OCI-LY7 (cell line): ENCODE data around the gene SLC27A6. TPM values are rescaled to one million over a fixed set of nuclear protein-coding genes. Genes with fewer than 3 reads are reported as not detected.

Source experiments
- BruUV-seq: library from RNA; stranded (reverse); fragments of 400-500 nt; replicated peaks from 2 replicates; lab custom pipeline; 2021; lab: Mats Ljungman, UMichigan
- CTCF ChIA-PET: fragments of 300-600 bp; sonication (Branson Sonifier 250); formaldehyde crosslinking; loops from one replicate; lab custom pipeline; 2022; ENCODE audit warnings: antibody characterized with exemption; ENCODE audit not compliant: unreplicated experiment; lab: Charles Lee
- POLR2A ChIA-PET: fragments of 300-600 bp; sonication (Branson Sonifier 250); formaldehyde crosslinking; loops from one replicate; lab custom pipeline; 2022; ENCODE audit warnings: antibody characterized with exemption; lab: Charles Lee
- DNase-seq: peaks from one replicate; pipeline ENCODE4 v3.0.0-alpha.2; 2015; ENCODE audit warnings: low spot score
- H2AFZ ChIP-seq: fragments of 200-600 bp; sonication (generic), shearing (Covaris generic); 2 replicates; pipeline ENCODE4 v1.6.1; 2014; ENCODE audit warnings: mild to moderate bottlenecking, antibody characterized with exemption, low read length, moderate library complexity
- H3K27ac ChIP-seq: fragments of 200-600 bp; sonication (generic); 2 replicates; pipeline ENCODE4 v1.5.1; 2014; ENCODE audit warnings: mixed run types, low read depth, mild to moderate bottlenecking, moderate library complexity, low read length, inconsistent platforms; ENCODE audit not compliant: poor library complexity, severe bottlenecking
- H3K36me3 ChIP-seq: fragments of 200-600 bp; sonication (generic); 2 replicates; pipeline ENCODE4 v1.6.1; 2014; ENCODE audit warnings: mild to moderate bottlenecking, antibody characterized with exemption, low read length, moderate library complexity, mixed read lengths; ENCODE audit not compliant: insufficient read depth
- H3K4me1 ChIP-seq: fragments of 200-600 bp; sonication (generic); 2 replicates; pipeline ENCODE4 v1.5.1; 2014; ENCODE audit warnings: mild to moderate bottlenecking, low read length; ENCODE audit not compliant: insufficient read depth, poor library complexity, severe bottlenecking
- H3K4me2 ChIP-seq: fragments of 200-600 bp; sonication (generic); 2 replicates; pipeline ENCODE4 v1.6.1; 2014; ENCODE audit warnings: mild to moderate bottlenecking, low read length
- H3K4me3 ChIP-seq: fragments of 200-600 bp; sonication (generic); 2 replicates; pipeline ENCODE4 v1.5.1; 2014; ENCODE audit warnings: mild to moderate bottlenecking, low read depth, low read length; ENCODE audit not compliant: poor library complexity, severe bottlenecking
- H3K79me2 ChIP-seq: fragments of 200-600 bp; sonication (generic); 2 replicates; pipeline ENCODE4 v1.6.1; 2016; ENCODE audit warnings: low read depth, mild to moderate bottlenecking, low read length, moderate library complexity, mixed read lengths; ENCODE audit not compliant: insufficient read depth
- H3K9me2 ChIP-seq: fragments of 200-600 bp; sonication (generic); 2 replicates; pipeline ENCODE4 v1.6.1; 2016; ENCODE audit warnings: mild to moderate bottlenecking, low read length, mixed read lengths; ENCODE audit not compliant: insufficient read depth
- H3K9me3 ChIP-seq: fragments of 200-600 bp; sonication (generic); 2 replicates; pipeline ENCODE4 v1.6.1; 2014; ENCODE audit warnings: mild to moderate bottlenecking, mixed run types, low read length, mixed read lengths
- H4K20me1 ChIP-seq: fragments of 200-600 bp; sonication (generic); 2 replicates; pipeline ENCODE4 v1.6.1; 2014; ENCODE audit warnings: mild to moderate bottlenecking, antibody characterized with exemption, low read length, moderate library complexity, mixed read lengths; ENCODE audit not compliant: insufficient read depth
- EZH2phosphoT487 ChIP-seq: fragments of 200-600 bp; sonication (generic); IDR thresholded peaks from 2 replicates; pipeline ENCODE4 v1.6.1; 2018; ENCODE audit warnings: low read depth, borderline replicate concordance, mild to moderate bottlenecking, mixed run types, antibody characterized with exemption, low read length, moderate library complexity, mixed read lengths
- intact Hi-C: fragments of 100-400 bp; cut with micrococcal nuclease; formaldehyde crosslinking; loops from one replicate; pipeline ENCODE4 v1.10.0; 2022; ENCODE audit not compliant: unreplicated experiment
- total RNA-seq, 2 experiments: library from RNA; depleted of rRNA in 1 of 2; stranded (reverse); fragments of >200 nt in 1 of 2; shearing (Covaris generic) in 1 of 2; gene quantifications; 2 replicates each; pipeline ENCODE4 v1.2.3, GENCODE V29; 2014 to 2022
- TF ChIP-seq, protein P1 (sequence below): fragments of 200-600 bp; sonication (generic); conservative IDR thresholded peaks from 2 replicates; pipeline ENCODE4 v1.5.1; 2014; ENCODE audit warnings: mild to moderate bottlenecking, antibody characterized with exemption, low read length, moderate library complexity, mixed read lengths

The SLC27A6 gene
- total RNA-seq, 2 experiments from 2014 or later = not detected

DNA sequence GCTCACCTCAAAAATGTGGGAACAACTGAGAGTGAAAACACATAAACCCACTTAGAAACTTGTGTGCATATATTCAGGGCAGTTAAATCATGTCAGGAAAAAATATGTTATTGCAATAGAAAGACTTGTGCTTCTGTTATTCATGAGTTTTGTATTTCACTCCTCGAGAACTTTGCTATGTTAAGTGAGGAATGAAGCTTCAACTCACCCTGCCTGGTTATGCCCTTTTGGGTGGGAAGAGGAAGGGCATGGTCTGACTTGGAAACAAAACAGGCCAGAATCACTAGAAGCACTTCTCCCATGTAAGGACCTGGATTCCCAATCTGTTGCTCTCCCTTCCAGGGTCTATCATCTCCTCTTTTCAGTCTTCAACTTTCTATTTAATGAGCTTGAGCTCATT, 14.5 kb downstream of the SLC27A6 start:
- Histone ChIP-seq H3K79me2 (no peaks in the 10 kb centered on the region), H3K27ac (no peak overlapping the region), H3K9me3 (no peaks in the 10 kb centered on the region), H2AFZ (no peak overlapping the region), H3K36me3 (no peaks in the 10 kb centered on the region), H3K4me2 (no peak overlapping the region), H3K4me1 (no peaks in the 10 kb centered on the region), H3K4me3 (no peak overlapping the region), H4K20me1 (no peaks in the 10 kb centered on the region), H3K9me2 (no peaks in the 10 kb centered on the region)
- CTCF ChIA-PET = no interaction called here
- no peak for TF ChIP-seq EZH2phosphoT487
- TF ChIP-seq, protein P1, sequence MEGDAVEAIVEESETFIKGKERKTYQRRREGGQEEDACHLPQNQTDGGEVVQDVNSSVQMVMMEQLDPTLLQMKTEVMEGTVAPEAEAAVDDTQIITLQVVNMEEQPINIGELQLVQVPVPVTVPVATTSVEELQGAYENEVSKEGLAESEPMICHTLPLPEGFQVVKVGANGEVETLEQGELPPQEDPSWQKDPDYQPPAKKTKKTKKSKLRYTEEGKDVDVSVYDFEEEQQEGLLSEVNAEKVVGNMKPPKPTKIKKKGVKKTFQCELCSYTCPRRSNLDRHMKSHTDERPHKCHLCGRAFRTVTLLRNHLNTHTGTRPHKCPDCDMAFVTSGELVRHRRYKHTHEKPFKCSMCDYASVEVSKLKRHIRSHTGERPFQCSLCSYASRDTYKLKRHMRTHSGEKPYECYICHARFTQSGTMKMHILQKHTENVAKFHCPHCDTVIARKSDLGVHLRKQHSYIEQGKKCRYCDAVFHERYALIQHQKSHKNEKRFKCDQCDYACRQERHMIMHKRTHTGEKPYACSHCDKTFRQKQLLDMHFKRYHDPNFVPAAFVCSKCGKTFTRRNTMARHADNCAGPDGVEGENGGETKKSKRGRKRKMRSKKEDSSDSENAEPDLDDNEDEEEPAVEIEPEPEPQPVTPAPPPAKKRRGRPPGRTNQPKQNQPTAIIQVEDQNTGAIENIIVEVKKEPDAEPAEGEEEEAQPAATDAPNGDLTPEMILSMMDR = no peak
- no peak for DNase-seq
- intact Hi-C loops = no loop called here
- BruUV-seq = no TSS peak
- POLR2A ChIA-PET = interaction anchor here (0.6 kb wide), 1 partner anchor 809 kb away, joined by 3 read pairs; no protein-coding TSS in a partner anchor

DNA sequence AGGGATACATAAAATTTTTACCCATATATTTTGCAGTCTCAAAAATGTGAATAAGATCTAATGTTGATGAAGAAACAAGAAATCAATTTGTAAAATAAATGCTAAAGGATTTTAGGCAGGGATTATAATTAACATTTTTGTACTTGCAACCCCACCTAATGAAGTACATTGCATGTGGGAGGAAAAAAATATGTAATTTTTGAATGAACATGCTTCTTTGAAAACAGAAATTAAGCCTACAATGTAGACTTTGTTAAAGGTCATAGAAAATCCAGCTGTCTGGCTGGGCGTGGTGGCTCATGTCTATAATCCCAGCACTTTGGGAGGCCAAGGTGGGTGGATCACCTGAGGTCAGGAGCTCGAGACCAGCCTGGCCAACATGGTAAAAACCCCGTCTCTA, 15.6 kb downstream of the SLC27A6 start:
- Histone ChIP-seq H3K9me3 (no peaks in the 10 kb centered on the region), H3K79me2 (no peaks in the 10 kb centered on the region), H3K4me3 (no peak overlapping the region), H3K9me2 (no peaks in the 10 kb centered on the region), H3K4me1 (no peaks in the 10 kb centered on the region), H3K4me2 (no peak overlapping the region), H2AFZ (no peak overlapping the region), H3K36me3 (no peaks in the 10 kb centered on the region), H4K20me1 (no peaks in the 10 kb centered on the region), H3K27ac (no peak overlapping the region)
- BruUV-seq = no TSS peak
- ChIA-PET POLR2A (interaction anchor here (0.7 kb wide), 1 partner anchor 799 kb away, joined by 3 read pairs; no protein-coding TSS in a partner anchor), CTCF (no interaction called here)
- no peak for TF ChIP-seq EZH2phosphoT487
- no peak for DNase-seq
- intact Hi-C loops = no loop called here

DNA sequence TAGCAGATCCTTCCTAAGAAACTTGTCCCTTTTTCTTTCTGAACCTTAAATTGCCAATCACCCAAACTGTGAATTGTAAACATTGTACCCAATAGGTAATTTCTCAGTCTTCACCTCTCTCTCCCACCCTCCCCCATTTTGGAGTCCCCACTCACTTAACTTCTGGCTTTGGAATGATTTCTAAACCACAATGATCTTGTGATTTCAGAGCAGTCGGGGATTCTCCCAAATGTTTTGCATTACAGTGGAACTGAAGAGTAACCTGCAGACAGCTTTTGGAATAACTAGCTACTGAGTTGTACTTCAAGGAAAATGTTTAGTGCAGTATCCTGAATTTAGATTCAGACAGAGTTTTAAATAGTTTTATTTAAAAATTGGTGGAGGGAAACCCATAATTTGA, 19.2 kb downstream of the SLC27A6 start:
- H3K9me3 ChIP-seq = no peaks in the 10 kb centered on the region
- H3K36me3 ChIP-seq = no peaks in the 10 kb centered on the region
- no peak overlapping the region for H3K4me3 ChIP-seq
- POLR2A ChIA-PET = no interaction called here
- H3K4me2 ChIP-seq = no peak overlapping the region
- H3K27ac ChIP-seq = no peak overlapping the region
- H2AFZ ChIP-seq = no peak overlapping the region
- no peaks in the 10 kb centered on the region for H4K20me1 ChIP-seq
- no peaks in the 10 kb centered on the region for H3K79me2 ChIP-seq
- intact Hi-C loops = no loop called here
- no peaks in the 10 kb centered on the region for H3K4me1 ChIP-seq
- no peaks in the 10 kb centered on the region for H3K9me2 ChIP-seq
- DNase-seq = no peak
- BruUV-seq = no TSS peak
- TF ChIP-seq, protein P1 = no peak
- no peak for TF ChIP-seq EZH2phosphoT487
- CTCF ChIA-PET = no interaction called here
